NK-92 treated with Interleukin-12 subunit alpha and Interleukin-12 subunit beta, amount 100 ng/mL, for 24 hours (cell line): ENCODE measurements around the gene XYLT1.
A peak's percentile ranks its signal among the peaks of the same experiment; 100 is the strongest.
"Not testable (repeated sequence)": the region's sequence is repeated elsewhere in the genome, so short reads cannot be mapped to it uniquely, and the experiment has no call there.

Experiments used
- DNase-seq: peaks from one replicate; lab custom pipeline; 2025; lab: John Stamatoyannopoulos, UW

Gene XYLT1, protein sequence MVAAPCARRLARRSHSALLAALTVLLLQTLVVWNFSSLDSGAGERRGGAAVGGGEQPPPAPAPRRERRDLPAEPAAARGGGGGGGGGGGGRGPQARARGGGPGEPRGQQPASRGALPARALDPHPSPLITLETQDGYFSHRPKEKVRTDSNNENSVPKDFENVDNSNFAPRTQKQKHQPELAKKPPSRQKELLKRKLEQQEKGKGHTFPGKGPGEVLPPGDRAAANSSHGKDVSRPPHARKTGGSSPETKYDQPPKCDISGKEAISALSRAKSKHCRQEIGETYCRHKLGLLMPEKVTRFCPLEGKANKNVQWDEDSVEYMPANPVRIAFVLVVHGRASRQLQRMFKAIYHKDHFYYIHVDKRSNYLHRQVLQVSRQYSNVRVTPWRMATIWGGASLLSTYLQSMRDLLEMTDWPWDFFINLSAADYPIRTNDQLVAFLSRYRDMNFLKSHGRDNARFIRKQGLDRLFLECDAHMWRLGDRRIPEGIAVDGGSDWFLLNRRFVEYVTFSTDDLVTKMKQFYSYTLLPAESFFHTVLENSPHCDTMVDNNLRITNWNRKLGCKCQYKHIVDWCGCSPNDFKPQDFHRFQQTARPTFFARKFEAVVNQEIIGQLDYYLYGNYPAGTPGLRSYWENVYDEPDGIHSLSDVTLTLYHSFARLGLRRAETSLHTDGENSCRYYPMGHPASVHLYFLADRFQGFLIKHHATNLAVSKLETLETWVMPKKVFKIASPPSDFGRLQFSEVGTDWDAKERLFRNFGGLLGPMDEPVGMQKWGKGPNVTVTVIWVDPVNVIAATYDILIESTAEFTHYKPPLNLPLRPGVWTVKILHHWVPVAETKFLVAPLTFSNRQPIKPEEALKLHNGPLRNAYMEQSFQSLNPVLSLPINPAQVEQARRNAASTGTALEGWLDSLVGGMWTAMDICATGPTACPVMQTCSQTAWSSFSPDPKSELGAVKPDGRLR

DNA sequence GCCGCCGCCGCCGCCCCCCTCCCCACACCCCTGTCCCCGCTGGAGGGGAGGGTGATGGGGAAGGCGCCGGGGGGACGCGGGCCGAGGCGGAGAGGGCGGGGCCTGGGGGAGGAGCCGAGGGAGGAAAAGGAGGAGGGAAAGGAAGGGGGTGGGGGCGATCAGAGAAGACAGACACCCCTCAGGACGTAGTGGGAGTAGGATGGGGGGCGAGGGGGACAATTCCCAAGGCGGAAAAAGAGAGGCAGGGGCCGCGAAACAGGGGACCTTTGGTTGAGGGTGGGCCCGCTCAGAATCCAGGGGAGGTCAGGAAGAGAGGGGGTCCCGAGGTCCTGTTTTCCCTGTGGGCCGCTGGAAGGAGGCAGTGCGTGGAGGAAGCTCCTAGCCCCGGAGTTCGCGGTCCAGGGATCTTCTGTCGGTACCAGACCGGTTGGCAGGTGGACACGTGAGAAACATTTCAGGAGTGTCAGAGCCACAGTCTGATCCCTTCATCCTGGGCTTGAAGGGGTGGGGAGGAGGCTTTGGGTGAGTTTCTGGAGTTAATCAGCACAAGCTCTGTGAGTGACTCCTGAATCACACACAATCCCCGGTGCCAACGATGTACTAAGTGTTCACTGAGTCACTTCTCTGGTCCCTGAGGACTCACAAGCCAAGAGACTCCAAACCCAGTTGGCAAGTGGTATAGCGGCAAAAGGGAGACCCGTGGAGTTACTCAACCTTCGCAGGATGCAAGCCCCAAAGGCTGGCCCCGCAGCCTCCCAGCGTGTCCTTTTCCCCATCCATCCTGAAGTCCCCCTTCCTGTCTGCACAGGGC, at the start of gene XYLT1:
TSS of gene XYLT1 (minus strand) at position 53 of the 811 bp plus-strand sequence. CDS start 164 bp downstream, outside the sequence.
- peak; percentile 9 for DNase-seq

DNA sequence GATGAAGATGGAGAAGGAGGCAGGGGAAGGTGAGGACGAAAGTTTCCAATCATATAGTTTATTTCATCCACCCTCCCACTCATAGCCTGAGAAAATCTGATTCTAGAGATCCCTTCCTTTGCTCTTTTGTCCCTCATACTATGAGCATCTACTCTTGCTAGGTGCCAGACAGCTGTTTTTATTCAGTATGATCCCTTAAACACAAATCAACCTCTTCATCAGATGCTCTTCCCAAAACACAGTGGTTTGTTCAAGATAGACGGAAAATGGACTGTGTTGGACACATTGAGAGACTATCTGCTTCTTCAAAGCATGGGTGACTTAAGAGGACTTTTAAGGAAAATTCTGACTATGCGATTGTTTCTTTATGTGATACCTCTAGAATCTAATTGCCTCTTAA, 49.4 kb upstream of the XYLT1 start:
- DNase-seq: no peak

DNA sequence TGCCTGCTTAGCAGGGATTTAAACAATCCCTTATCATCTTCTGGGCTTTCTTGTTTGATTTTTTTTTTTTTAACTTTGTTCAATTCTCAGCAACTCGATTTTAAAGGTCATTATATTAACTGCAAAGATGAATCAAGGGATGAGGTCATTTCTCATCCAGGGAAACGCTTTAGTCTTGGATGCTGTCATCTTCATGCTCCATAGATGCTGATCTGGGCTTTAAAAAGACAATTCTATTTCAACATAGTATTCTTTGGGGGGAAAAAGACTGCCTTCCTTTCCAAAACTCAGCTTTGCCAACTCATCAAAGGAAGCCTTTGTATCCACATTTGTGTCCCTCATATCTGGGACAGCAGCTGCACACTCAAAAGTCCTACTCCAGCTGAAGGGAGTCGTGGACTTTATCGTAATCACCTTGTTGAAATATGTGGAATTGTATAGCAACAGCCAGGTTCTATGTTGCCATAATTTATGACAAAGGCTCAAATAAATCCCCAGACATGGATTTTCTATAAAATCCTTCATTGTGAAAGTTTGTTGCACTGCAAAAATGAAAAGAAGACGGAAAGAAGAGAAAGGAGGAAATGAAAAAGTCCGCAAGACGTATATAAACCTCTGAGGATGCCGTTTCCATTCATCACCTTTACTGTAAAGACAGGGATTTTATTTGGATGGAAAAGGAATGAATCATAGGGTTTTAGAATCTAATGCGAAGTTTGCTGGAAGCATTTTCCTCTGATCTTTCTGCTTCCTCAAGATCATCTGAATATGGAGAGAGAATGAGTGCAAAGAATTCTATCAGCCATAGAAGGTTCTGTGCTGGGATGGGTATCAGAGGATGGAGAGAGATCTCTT, 48.6 kb upstream of the XYLT1 start:
- no peak for DNase-seq

DNA sequence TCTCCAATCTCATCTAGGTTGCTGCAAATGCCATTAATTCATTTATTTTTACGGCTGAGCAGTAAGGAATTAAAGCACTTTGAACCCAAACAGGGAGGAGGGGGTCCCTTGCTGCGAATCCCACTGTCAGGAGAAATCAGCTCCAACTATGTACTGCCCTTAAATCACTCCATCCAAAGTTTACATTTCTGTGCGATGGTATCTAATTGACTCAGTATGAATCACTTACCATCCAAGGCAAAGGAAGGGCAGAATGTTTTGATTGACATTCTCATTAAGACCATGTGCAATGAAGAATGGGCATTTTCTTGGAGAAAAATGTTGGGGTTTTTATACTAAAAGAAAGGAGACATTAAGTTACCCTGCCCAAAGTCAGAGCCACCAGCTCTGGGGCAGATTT, 47.7 kb upstream of the XYLT1 start:
- no peak for DNase-seq

DNA sequence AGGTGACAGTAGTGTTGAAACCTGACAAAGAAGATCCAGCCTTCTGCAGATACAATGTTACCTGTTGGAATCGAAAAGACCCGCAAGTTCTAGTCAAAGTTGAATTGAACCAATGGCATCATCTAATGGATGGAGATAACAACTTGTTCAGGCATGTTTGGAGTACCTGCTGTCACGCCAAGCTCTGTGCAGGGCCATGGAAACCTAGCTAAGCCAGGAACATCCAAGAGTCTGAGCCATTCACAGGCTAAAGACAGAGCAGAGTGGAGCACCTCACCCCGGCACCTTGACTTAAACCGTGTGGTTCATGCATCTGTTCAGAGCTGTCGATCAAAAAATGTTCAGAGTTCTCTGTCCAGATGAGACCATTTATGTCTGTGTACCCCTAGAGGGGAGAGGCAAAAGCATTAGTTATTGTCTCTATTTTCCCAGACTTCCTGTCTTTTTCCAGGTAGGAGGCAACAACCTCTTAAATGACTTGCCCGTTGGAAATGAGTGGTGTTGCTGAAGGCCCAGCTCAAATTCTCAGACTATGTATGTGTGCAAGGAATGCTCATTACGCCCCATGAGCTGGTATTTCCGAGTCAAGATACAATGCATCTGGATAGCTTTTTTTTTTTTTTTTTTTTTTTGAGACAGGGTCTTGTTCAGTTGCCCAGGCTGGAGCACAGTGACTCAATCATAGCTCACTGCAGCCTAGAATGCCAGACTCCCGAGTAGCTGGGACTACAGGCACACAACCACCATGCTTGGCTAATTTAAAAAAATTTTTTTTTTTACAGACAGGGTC, 44.9 kb upstream of the XYLT1 start:
- DNase-seq: no peak

DNA sequence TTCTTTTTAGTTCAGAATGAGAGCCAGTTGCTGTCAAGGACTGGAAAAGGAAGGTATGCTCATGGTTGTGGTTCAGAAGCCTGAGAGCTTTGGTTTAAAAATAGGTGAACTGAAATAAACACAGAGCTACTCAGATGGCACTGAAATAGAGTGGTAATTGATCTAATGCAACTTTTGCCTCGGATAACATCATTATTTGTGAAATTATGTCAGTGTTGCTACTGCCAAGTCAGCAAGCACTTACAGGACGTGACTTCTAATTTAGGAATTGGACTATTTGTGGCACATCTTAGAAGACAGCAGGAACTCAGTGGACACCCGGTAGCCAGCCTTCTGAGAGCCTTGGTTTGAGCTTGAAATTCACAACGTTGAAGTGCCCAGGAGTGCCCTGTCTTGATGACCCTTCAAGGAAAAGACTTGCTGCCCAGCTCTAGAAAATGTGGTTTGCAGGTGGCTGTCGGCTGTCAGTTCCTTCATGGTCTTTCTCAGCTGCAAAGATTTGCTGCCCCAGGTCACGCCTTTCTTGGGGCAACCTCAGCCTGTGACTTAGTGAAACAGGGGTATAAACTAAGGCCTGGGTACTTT, 42.0 kb upstream of the XYLT1 start:
- DNase-seq: no peak

DNA sequence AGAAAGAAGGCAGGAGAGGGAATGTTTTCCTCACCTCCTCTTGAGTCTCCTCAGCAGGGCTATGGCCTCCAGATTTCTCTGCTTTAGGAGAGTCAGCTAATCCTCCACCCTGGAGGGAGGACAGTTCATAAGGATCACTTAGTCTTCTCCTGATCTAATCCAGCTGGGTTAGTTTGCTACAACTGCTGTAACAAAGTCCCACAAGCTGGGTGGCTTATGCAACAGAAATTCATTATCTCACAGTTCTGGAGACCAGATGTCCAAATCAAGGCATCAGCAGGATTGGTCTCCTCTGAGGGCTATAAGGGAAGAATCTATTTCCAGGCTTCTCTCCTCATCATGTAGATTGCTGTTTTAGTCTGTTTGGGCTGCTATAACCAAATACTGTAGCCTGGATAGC, 40.6 kb upstream of the XYLT1 start:
- DNase-seq: no peak

DNA sequence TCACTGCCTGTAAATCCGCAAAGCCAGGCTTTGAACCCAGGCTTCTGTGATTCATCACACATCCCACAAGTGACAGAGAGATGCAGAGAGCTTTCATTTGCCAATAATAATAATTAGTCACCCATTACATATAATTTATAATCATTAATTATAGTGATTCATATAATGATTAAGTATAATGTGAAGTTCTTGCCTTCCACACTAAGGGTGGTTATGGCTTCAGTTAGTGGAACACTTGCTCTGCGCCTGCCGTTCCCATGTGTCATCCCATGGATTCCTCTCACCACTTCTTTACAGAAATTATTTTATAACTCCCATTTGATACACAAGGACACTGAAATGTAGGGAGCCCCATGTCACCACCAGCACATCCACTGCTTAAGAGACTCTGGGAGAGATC, 39.8 kb upstream of the XYLT1 start:
- no peak for DNase-seq

DNA sequence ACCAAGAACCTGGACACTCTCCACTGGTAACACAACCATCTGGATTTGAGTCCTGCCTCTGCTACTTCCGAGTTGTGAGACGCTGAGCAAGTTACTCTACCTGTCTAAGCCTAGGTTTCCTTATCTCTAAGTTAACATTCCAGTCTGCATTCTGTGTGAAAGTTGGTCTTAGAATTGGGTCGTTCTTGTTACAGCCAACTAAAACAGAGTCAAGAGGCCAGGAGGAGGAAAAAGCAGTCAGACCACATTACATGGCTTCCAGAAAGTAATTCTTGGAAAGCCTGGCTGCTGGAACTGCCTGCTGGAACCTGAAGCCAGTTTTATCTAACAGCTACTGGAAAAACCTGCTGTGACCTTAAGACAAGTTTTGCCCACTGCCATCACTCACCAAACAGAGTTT, 38.4 kb upstream of the XYLT1 start:
- no peak for DNase-seq

DNA sequence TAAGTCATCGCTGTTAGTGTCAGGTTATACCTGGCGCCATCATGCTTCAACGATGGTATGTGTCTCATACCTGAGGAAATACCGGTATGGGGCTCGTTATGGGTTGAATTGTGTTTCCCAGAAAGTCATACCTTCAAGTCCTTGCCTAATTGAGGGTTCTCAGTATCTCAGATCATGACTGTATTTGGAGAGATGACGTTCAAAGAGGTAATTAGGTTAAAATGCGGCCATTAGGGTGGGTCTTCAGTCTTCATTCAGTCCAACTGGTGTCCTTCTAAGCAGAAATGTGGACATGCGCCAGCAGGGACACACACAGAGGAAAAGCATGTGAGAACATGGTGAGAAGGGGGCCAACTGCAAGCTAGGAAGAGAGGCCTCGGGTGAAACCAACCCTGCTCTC, 37.5 kb upstream of the XYLT1 start:
- DNase-seq: no peak

DNA sequence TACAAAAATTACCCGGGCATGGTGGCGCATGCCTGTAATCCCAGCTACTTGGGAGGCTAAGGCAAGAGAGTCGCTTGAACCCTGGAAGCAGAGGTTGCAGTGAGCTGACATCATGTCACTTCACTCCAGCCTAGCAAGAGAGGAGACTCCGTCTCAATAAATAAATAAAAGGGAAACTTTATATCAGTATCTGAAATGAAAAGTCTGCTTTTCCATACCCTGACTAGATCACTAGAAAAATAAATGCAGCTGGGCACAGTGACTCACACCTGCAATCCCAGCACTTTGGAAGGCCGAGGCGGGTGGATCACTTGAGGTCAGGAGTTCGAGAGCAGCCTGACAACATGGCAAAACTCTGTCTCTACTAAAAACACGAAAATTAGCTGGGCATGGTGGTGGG, 36.8 kb upstream of the XYLT1 start:
- DNase-seq: not testable (repeated sequence)

DNA sequence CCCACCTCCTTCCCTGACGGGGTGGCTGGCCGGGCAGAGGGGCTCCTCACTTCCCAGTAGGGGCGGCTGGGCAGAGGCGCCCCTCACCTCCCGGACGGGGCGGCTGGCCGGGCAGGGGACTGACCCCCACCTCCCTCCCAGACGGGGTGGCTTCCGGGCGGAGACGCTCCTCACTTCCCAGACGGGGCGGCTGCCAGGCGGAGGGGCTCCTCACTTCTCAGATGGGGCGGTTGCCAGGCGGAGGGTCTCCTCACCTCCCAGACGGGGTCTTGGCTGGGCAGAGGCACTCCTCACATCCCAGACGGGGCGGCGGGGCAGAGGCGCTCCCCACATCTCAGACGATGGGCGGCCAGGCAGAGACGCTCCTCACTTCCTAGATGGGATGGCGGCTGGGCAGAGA, 35.1 kb upstream of the XYLT1 start:
- DNase-seq: not testable (repeated sequence)

DNA sequence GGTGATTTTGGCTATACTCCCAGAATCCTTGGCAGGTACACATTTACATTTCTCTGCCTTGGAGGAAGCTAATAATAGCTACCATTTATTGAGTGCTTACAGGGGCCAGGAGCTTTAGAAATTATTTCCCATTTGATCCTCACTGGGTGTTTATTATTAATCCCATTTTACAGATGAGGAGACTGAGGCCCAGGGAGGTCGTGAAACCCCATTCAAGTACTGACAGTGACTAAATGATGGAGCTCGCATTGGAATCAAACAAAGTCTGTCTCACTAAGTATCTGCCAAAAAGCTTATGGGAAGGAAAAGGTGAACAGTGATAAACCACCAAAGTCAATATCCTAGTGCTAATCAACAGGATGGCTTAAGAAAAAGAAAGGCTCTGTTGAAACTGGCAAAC, 33.3 kb upstream of the XYLT1 start:
- DNase-seq: no peak

DNA sequence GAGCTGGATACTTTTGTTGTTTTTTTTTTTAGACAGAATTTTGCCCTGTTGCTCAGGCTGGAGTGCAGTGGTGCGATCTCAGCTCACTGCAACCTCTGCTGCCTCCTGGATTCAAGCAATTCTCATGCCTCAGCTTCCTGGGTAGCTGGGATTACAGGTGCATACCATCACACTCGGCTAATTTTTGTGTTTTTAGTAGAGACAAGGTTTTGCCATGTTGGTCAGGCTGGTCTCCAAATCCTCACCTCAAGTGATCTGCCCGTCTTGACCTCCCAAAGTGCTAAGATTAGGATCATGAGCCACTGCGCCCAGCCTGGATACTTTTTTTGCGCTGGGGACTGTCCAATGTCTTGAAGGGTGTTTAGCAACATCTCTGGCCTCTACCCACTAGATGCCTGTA, 32.6 kb upstream of the XYLT1 start:
- DNase-seq: no peak

DNA sequence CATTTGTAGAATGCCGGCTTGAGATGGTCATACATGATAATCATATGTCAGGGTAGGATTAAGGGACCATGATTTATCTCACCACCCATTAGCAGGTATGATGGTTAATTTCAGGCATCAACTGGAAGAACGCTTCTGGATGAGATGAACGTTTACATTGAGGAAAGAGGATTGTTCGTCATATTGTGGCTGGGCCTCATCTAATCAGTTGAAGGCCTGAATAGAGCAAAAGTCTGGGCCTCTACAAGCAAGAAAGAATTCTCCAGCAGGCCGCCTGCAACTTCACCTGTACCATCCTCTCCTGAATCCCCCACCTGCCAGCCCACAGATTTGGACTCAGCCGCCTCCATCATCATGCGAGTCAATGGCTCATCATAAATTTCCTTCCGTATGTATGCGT, 30.6 kb upstream of the XYLT1 start:
- no peak for DNase-seq

DNA sequence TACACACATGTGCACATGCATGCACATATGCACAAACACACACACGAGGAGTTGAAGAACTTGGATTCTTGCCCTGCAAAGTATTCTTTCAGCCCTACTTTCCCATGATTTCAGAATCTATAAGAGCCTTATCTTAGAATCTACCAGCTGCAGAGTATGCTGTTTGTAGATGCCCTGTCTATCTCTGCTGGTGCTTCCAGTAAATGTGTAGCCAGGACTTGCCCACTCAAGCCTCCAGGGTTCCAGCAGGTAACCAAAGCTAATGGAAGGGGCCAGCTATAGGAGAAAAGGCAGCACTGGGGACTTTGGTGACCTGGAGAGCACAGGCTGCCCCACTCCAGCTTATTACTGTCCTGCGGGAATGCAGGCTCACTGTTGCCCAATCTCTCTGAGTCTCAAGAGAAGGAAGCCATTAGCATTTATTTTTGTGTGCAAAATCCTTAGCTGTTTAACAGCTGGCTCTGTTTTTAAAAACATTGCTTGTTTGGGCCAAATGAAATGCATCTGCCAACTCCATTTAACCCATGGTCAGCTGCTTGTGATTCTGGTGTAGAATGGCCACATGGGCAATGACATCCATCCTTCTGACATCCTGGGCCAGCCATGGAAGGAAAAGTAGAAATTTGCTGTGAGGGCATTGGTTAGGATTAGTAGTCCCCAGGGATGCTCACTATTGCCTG, 28.6 kb upstream of the XYLT1 start:
- no peak for DNase-seq

DNA sequence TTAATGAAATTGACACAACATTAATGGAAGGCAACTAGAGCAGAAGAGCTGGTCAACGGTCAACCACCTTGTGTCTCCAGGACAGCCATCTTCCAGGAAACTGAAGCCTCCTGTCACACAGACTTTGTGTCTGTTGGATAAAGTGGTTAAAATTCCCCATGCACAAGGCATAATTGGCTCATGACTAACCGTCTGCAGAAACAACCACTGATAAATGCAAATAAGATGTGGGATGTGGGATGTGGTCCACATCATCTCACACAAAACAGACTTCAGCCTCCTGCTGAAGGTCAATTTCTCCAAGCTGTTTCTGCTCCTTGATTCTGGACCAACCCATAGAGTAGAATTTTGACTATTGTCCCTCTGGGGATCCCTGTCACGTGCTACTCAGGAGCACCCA, 26.9 kb upstream of the XYLT1 start:
- DNase-seq: no peak

DNA sequence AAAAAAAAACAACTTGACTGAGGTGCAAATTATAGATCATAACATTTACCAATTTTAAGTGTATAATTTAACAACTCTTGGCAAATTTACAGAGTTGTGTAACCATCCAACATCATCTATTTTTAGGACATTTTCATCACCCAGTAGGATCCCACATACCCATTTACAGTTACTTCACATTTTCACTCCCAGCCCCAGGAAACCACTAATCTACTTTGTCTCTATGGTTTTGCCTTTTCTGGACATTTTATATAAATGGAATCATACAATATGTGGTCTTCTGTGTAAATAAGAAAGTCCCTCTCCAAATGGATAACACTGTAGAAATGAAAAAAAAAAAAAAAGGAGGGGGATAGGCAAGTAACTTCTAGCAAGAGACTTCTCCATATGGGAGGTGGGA, 26.1 kb upstream of the XYLT1 start:
- DNase-seq: no peak

DNA sequence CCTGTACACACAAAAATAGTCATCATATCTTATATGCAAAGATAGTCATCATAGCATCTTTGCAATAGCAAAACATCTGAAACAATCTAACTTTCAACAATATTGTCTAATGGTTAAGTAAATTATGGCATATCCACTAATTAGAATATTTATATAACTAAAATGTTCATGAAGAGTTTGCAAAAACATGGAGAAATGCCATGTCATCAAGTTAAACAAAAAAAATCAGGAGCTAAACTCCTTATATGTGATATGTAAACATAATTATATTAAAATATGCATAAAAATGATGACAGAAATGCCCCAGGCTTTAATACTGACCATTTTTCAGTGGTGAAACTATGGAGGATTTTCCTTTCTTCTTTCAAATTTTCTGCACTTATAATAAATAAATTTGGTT, 22.3 kb upstream of the XYLT1 start:
- no peak for DNase-seq
